Neural progenitor cell (in vitro differentiated cells): Measurements from ENCODE around the gene KLK14.

Experiments
- CTCF ChIP-seq: fragments of 200-600 bp; sonication (generic); IDR thresholded peaks from 2 replicates; pipeline ENCODE4 v1.5.1; 2017; ENCODE audit warnings: antibody characterized with exemption, mild to moderate bottlenecking
- EZH2 ChIP-seq: fragments of 200-600 bp; sonication (generic); IDR thresholded peaks from 2 replicates; pipeline ENCODE4 v1.6.1; 2017; ENCODE audit warnings: antibody characterized with exemption, mild to moderate bottlenecking, moderate library complexity
- EZH2phosphoT487 ChIP-seq: fragments of 200-600 bp; sonication (generic); IDR thresholded peaks from 2 replicates; pipeline ENCODE4 v1.6.1; 2017; ENCODE audit warnings: antibody characterized with exemption

GRCh38 chr19:51121257-51121656 lies 38.6 kb upstream of the KLK14 start:
- TF ChIP-seq EZH2 (no peak), CTCF (no peak), EZH2phosphoT487 (no peak)
